ENCODE measurements around the gene DLEC1. TPM values are rescaled to one million over a fixed set of nuclear protein-coding genes. Genes with fewer than 3 reads are reported as not detected.

The DLEC1 gene
- total and polyA plus RNA-seq, 11 donors, result 0.06 to 1.3 (median 0.16) TPM; not detected in 1

GRCh38 chr3:38143511-38143910 lies 104.5 kb downstream of the DLEC1 start:
- ATAC-seq (no peak), DNase-seq (no peak)
- H3K4me1 ChIP-seq, result peaks cover 0 to 42% (median 10%) of the 10 kb centered on the region in 12 donors
- peaks cover 0 to 26% (median 0%) of the 10 kb centered on the region in 9 donors for H3K36me3 ChIP-seq
- TF ChIP-seq CTCF (IDR thresholded peaks at IDR 0.05) (no peak), POLR2A (IDR thresholded peaks at IDR 0.05) (no peak)
- H3K4me3 ChIP-seq, result no peak overlapping the region
- 58 to 77% (median 65%) methylated on average over 3 of the region's 3 CpGs for WGBS, 4 donors
- peak overlapping the region in 1 of 12 donors; percentile 9 for H3K27ac ChIP-seq
- peaks cover 0 to 18% (median 5%) of the 10 kb centered on the region in 12 donors for H3K9me3 ChIP-seq
- intact Hi-C loops (cut with DNase I), result loop anchor here in 1 of 10 donors (10.0 kb wide), 1 partner anchor 91 kb away; no protein-coding TSS in a partner anchor
- no peaks in the 10 kb centered on the region for H3K27me3 ChIP-seq

GRCh38 chr3:38146504-38146903 lies 107.5 kb downstream of the DLEC1 start:
- H3K4me3 ChIP-seq, result no peak overlapping the region
- peaks cover 0 to 13% (median 0%) of the 10 kb centered on the region in 9 donors for H3K36me3 ChIP-seq
- peaks cover 0 to 18% (median 5%) of the 10 kb centered on the region in 12 donors for H3K9me3 ChIP-seq
- H3K4me1 ChIP-seq, result peaks cover 0 to 47% (median 0%) of the 10 kb centered on the region in 12 donors
- DNase-seq, result no peak
- ATAC-seq, result no peak
- H3K27ac ChIP-seq, result peak overlapping the region in 1 of 12 donors; percentile 88
- TF ChIP-seq POLR2A (IDR thresholded peaks at IDR 0.05) (no peak), CTCF (IDR thresholded peaks at IDR 0.05) (no peak)
- no peaks in the 10 kb centered on the region for H3K27me3 ChIP-seq
- 84 to 90% (median 89%) methylated on average over 2 of the region's 2 CpGs for WGBS, 4 donors
- intact Hi-C loops (cut with DNase I), result loop anchor here in 1 of 10 donors (10.0 kb wide), 1 partner anchor 88 kb away; no protein-coding TSS in a partner anchor

GRCh38 chr3:38147421-38147820 lies 108.4 kb downstream of the DLEC1 start:
- ATAC-seq (no peak), DNase-seq (no peak)
- H3K27me3 ChIP-seq, result no peaks in the 10 kb centered on the region
- H3K27ac ChIP-seq, result peak overlapping the region in 1 of 12 donors; percentile 88
- no peak overlapping the region for H3K4me3 ChIP-seq
- TF ChIP-seq POLR2A (IDR thresholded peaks at IDR 0.05) (no peak), CTCF (IDR thresholded peaks at IDR 0.05) (no peak)
- 87 to 95% (median 91%) methylated on average over 3 of the region's 3 CpGs for WGBS, 4 donors
- H3K9me3 ChIP-seq, result peaks cover 0 to 18% (median 5%) of the 10 kb centered on the region in 12 donors
- intact Hi-C loops (cut with DNase I), result loop anchor here in 1 of 10 donors (10.0 kb wide), 1 partner anchor 87 kb away; no protein-coding TSS in a partner anchor
- peaks cover 0 to 4% (median 0%) of the 10 kb centered on the region in 9 donors for H3K36me3 ChIP-seq
- peaks cover 0 to 53% (median 0%) of the 10 kb centered on the region in 12 donors for H3K4me1 ChIP-seq

GRCh38 chr3:38148311-38148882 lies 109.4 kb downstream of the DLEC1 start:
- Histone ChIP-seq H3K4me1 (peaks cover 0 to 59% (median 0%) of the 10 kb centered on the region in 12 donors), H3K4me3 (no peak overlapping the region), H3K36me3 (no peaks in the 10 kb centered on the region), H3K27me3 (no peaks in the 10 kb centered on the region), H3K27ac (peak overlapping the region in 1 of 12 donors; percentile 88), H3K9me3 (peaks cover 0 to 18% (median 5%) of the 10 kb centered on the region in 12 donors)
- ATAC-seq, result peak in 3 of 4 donors; percentile 31 to 61 (median 50)
- WGBS, 4 donors, result 75 to 81% (median 79%) methylated on average over 5 of the region's 5 CpGs
- TF ChIP-seq CTCF (IDR thresholded peaks at IDR 0.05) (no peak), POLR2A (IDR thresholded peaks at IDR 0.05) (no peak)
- intact Hi-C loops (cut with DNase I), result loop anchor here in 1 of 10 donors (10.0 kb wide), 1 partner anchor 86 kb away; no protein-coding TSS in a partner anchor
- DNase-seq, result no peak
